K562 (cell line): Measurements from ENCODE around the gene TARBP1. TPM values are rescaled to one million over a fixed set of nuclear protein-coding genes. Genes with fewer than 3 reads are reported as not detected.

ENCODE experiments used
- FOXA3 ChIP-seq, 2 experiments: fragments of 450-650 bp in 1 of 2; sonication (generic) in 1 of 2; formaldehyde crosslinking; IDR thresholded peaks in 1 of 2; conservative IDR thresholded peaks in 1 of 2; 2 replicates each; pipeline versions ENCODE4 v1.4.0 to v1.8.0; 2020 to 2022; ENCODE audit warnings: mild to moderate bottlenecking in 2 of 2, missing genetic modification reagents in 1 of 2
- FOXJ3 ChIP-seq: sonication (generic); formaldehyde crosslinking; IDR thresholded peaks from 2 replicates; pipeline ENCODE4 v1.4.0; 2020; ENCODE audit warnings: mild to moderate bottlenecking, missing genetic modification reagents
- MTA1 ChIP-seq: fragments of 450-650 bp; IDR thresholded peaks from 2 replicates; pipeline ENCODE4 v1.6.1; 2017; ENCODE audit warnings: borderline replicate concordance
- NR1H2 ChIP-seq: sonication (generic); formaldehyde crosslinking; IDR thresholded peaks from 2 replicates; pipeline ENCODE4 v1.4.0; 2020; ENCODE audit warnings: mild to moderate bottlenecking, missing genetic modification reagents
- PHF8 ChIP-seq: fragments of 200-600 bp; sonication (generic); IDR thresholded peaks from 2 replicates; pipeline ENCODE4 v1.6.1; 2012; ENCODE audit warnings: mixed run types, mild to moderate bottlenecking, inconsistent platforms, low read length, moderate library complexity, borderline replicate concordance
- ZBTB1 ChIP-seq: sonication (generic); formaldehyde crosslinking; IDR thresholded peaks from 2 replicates; pipeline ENCODE4 v1.8.1; 2023; ENCODE audit warnings: missing genetic modification reagents, low read depth, mild to moderate bottlenecking, borderline replicate concordance
- ZNF184 ChIP-seq: sonication (generic); formaldehyde crosslinking; IDR thresholded peaks from 2 replicates; pipeline ENCODE4 v1.5.0; 2020; ENCODE audit warnings: missing genetic modification reagents
- ZNF282 ChIP-seq: sonication (generic); formaldehyde crosslinking; IDR thresholded peaks from 2 replicates; pipeline ENCODE4 v1.8.1; 2023; ENCODE audit warnings: missing genetic modification reagents
- polyA plus RNA-seq, 8 experiments: library from polyadenylated mRNA; depleted of rRNA in 4 of 8; stranded (reverse) in 5 of 8; unstranded in 3 of 8; fragments of >200 nt; fragmentation: Nextera tagmentation in 2 of 8; fragmentation: Illumina TruSeq in 1 of 8; extraction: Ambion mirVana in 2 of 8; extraction: Trizol in 1 of 8; gene quantifications; 2 replicates each; pipeline versions ENCODE4 v1.2.1 to v1.2.3, GENCODE V29; 2011 to 2014; ENCODE audit warnings: inconsistent platforms in 1 of 8, missing spikeins in 1 of 8
- total RNA-seq, 7 experiments: library from RNA; depleted of rRNA in 6 of 7; stranded (reverse); fragments of >200 nt in 6 of 7; fragmentation: Illumina TruSeq in 2 of 7; extraction: Trizol in 2 of 7; gene quantifications; 2 replicates each; pipeline versions ENCODE4 v1.2.1 to v1.2.3, GENCODE V29; 2011 to 2021; ENCODE audit warnings: low replicate concordance in 1 of 7
- TF ChIP-seq, protein P1 (sequence below): fragments of 450-650 bp; IDR thresholded peaks from 2 replicates; pipeline ENCODE4 v1.6.1; 2017; ENCODE audit warnings: antibody characterized with exemption, mild to moderate bottlenecking

TARBP1 gene
- total and polyA plus RNA-seq, 9 of the 15 experiments (the other 6 are each of a cell fraction or from before 2014, with no cell fraction given), result 8.8 to 48.0 (median 22.9) TPM

DNA sequence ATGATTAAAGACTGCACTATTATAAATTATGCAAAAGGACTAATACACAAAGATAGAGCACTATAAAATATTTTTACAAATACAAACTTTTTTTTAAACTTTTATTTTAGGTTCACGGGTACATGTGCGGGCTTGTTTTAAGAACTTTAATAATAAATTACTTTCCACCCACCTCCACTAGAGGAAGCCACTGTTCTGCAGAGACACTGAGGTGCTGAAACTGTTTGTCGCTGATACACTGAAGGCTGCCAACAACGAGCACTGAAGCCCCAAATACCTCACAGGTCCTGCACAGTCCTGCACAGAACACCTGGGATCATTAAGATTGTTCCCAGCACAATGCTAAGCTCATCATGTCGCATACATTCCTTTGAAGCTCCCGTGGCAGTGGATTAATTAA, 85.8 kb downstream of the TARBP1 start (continued):
- no peak for TF ChIP-seq FOXA3 (CRISPR knock-in tag; conservative IDR thresholded peaks at IDR 0.05 in 1 of 2, IDR thresholded peaks at IDR 0.05 in 1 of 2)
- TF ChIP-seq ZNF282 (CRISPR knock-in tag), result no peak
- no peak for TF ChIP-seq PHF8
- TF ChIP-seq NR1H2 (CRISPR knock-in tag), result no peak
- TF ChIP-seq MTA1, result no peak
- TF ChIP-seq ZBTB1, result no peak
- no peak for TF ChIP-seq FOXJ3 (CRISPR knock-in tag)
- TF ChIP-seq, protein P1, sequence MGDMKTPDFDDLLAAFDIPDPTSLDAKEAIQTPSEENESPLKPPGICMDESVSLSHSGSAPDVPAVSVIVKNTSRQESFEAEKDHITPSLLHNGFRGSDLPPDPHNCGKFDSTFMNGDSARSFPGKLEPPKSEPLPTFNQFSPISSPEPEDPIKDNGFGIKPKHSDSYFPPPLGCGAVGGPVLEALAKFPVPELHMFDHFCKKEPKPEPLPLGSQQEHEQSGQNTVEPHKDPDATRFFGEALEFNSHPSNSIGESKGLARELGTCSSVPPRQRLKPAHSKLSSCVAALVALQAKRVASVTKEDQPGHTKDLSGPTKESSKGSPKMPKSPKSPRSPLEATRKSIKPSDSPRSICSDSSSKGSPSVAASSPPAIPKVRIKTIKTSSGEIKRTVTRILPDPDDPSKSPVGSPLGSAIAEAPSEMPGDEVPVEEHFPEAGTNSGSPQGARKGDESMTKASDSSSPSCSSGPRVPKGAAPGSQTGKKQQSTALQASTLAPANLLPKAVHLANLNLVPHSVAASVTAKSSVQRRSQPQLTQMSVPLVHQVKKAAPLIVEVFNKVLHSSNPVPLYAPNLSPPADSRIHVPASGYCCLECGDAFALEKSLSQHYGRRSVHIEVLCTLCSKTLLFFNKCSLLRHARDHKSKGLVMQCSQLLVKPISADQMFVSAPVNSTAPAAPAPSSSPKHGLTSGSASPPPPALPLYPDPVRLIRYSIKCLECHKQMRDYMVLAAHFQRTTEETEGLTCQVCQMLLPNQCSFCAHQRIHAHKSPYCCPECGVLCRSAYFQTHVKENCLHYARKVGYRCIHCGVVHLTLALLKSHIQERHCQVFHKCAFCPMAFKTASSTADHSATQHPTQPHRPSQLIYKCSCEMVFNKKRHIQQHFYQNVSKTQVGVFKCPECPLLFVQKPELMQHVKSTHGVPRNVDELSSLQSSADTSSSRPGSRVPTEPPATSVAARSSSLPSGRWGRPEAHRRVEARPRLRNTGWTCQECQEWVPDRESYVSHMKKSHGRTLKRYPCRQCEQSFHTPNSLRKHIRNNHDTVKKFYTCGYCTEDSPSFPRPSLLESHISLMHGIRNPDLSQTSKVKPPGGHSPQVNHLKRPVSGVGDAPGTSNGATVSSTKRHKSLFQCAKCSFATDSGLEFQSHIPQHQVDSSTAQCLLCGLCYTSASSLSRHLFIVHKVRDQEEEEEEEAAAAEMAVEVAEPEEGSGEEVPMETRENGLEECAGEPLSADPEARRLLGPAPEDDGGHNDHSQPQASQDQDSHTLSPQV, result no peak
- TF ChIP-seq ZNF184, result no peak
